H54 (cell line): Measurements from ENCODE around the gene ERC1.

ENCODE experiments used
- DNase-seq: peaks from one replicate; pipeline ENCODE4 v3.0.0; 2011; ENCODE audit warnings: low spot score, mixed read lengths; ENCODE audit not compliant: insufficient read length
- FAIRE-seq: peaks from 3 replicates; lab custom pipeline; 2011; peaks lifted over from hg19 to GRCh38; lab: Jason Lieb, UNC
- POLR2A ChIP-seq: IDR thresholded peaks from 2 replicates; pipeline ENCODE4 v1.6.1; 2011; ENCODE audit warnings: low read depth, mild to moderate bottlenecking, low read length

ERC1 gene

GRCh38 chr12:990661-991349 lies at the start of gene ERC1:
Gene ERC1 (plus strand): TSS chr12:991223. CDS start chr12:1027904, 36,681 bp downstream.
- peak; percentile 49 for TF ChIP-seq POLR2A
- FAIRE-seq = no peak
- peak; percentile 80 for DNase-seq

DNA sequence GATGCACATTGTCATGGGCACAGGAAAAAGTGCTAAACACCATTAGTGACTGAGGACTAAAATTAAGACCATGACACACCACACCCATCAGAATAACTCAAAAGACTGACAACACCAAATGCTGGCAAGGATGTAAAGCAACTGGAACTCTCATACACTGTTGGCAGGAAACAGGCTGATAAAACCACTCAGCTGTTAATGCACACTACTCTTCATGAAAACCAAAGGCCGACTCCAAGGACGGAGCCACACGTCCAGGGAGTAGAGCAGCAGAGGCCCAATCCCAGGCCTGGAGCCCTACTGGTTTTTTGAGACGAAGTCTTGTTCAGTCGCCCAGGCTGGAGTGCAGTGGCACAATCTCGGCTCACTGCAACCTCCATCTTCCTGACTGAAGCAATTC lies 48.0 kb upstream of the ERC1 start:
- no peak for TF ChIP-seq POLR2A
- FAIRE-seq (no peak), DNase-seq (no peak)

GRCh38 chr12:944211-944610 lies 46.8 kb upstream of the ERC1 start:
- DNase-seq (no peak), FAIRE-seq (no peak)
- no peak for TF ChIP-seq POLR2A

DNA sequence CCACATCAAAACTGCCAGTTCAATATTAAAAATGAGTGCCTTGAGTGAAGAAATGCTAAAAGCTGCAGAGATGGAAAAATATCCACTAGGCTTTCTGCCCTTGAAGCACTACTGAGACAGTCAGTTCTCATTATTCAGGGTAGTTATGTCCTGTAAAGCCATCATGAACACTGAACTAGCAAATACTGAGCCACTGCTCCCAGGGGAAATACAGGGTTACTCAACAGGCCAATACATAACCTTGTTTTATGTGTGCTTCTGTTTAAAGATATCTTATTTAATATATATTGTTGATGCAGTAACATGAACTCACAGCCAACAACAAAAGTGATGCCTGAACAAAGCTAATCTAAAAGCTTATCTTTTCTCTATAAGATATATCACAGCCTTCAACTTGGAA lies 44.8 kb upstream of the ERC1 start:
- DNase-seq (no peak), FAIRE-seq (no peak)
- TF ChIP-seq POLR2A = no peak

- FAIRE-seq (no peak), DNase-seq (no peak)
- no peak for TF ChIP-seq POLR2A
These were observed 44.4 kb upstream of the ERC1 start for GRCh38 chr12:946631-947030.

DNA sequence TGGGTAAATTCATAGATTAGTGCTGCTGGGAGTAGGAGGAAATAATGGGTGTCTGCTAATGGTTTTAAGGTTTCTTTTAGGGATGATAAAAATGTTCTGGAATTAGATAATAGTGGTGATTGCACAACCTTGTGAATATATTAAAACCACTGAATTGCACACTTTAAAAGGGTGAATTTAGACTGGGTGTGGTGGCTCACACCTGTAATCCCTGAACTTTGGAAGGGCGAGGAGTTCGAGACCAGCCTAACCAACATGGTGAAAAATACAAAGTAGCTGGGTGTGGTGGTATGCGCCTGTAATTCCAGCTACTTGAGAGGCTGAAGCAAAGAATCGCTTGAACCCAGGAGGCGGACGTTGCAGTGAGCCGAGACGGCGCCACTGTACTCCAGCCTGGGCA lies 42.8 kb upstream of the ERC1 start:
- DNase-seq (no peak), FAIRE-seq (no peak)
- no peak for TF ChIP-seq POLR2A

GRCh38 chr12:949453-950191 lies 41.4 kb upstream of the ERC1 start, which contains the start of gene RAD52:
Gene RAD52 (minus strand): TSS chr12:949694. CDS start chr12:933058, 16,636 bp downstream.
- TF ChIP-seq POLR2A = peak; percentile 57; the same call in 1 of the 2 replicates
- DNase-seq (peak; percentile 79), FAIRE-seq (peak; percentile 91)

DNA sequence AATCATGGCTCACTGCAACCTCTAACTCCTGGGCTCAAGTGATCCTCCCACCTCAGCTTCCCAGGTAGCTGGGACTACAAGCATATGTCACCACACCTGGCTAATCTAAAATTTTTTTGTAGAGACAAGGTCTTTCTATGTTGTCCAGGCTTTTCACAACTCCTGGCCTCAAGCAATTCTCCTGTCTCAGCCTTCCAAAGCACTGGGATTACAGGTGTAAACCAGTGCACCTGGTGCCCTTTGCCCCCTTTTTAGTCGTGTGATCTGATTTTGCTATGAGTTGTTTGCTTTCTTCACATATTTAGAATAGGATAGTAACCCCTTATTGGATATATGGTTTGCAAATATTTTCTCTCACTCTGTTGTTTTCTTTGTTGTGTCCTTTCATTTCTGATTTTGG lies 39.8 kb upstream of the ERC1 start:
- no peak for TF ChIP-seq POLR2A
- FAIRE-seq = no peak
- DNase-seq = no peak

DNA sequence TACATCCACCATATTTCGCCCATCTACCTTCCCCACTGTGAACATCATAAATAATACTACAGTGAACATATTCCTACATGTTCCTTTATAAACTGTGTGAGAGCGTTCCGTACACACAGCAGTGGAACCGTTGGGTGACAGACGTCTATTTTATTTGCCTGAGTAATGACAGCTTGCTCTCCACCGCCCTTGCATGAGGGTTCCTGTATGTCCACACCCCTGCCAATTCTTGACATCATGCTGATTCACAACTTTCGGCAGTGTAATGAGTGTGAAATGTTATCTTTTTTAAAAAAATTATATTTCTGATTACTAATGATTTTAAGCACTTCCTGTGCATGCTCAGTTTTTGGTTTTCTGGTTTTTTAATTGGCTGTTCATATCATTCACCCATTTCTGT lies 37.2 kb upstream of the ERC1 start:
- FAIRE-seq (peak; percentile 38), DNase-seq (peak; percentile 16)
- TF ChIP-seq POLR2A = no peak

DNA sequence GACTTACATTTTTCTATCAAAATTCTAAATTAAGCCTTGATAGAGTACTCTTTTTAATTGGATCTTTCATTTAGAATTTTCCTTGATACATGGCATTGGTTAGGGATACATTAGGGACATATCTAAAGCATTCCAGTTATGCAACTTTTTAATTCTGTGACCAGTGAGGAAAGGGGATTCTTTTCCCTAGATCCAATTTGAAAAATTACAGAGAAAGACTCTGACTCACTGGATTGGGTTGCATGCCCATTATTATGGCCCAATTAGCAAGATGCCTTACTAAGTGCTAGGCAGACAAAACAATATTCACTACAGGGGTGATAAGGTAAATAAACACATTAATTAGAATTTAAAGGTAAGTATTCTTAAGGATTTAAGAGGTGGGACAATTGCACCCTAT lies 36.3 kb upstream of the ERC1 start:
- FAIRE-seq = no peak
- DNase-seq = no peak
- no peak for TF ChIP-seq POLR2A

DNA sequence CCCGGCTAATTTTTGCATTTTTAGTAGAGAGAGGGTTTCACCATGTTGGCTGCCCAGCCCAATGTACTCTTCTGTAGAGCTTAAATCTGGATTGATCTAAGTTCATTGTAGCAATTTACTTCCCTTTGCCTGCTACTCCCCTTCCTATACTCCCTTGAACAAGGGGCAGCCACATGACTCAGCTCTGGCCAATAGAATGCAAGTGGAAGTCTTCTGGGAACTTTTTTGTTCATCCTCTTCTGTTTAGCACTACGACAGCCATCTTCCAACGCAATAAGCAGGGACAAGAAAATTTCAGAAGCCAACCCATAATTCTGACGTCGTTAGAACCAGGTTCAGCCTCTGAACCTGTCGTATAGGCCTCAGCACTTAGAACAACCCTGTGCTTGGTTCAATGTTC lies 35.1 kb upstream of the ERC1 start:
- DNase-seq = no peak

GRCh38 chr12:958588-959123 lies 32.4 kb upstream of the ERC1 start:
- no peak for DNase-seq
- peak; percentile 23 for FAIRE-seq
- no peak for TF ChIP-seq POLR2A

More for the DNA sequence above, 35.1 kb upstream of the ERC1 start:
- FAIRE-seq = no peak
- no peak for TF ChIP-seq POLR2A

DNA sequence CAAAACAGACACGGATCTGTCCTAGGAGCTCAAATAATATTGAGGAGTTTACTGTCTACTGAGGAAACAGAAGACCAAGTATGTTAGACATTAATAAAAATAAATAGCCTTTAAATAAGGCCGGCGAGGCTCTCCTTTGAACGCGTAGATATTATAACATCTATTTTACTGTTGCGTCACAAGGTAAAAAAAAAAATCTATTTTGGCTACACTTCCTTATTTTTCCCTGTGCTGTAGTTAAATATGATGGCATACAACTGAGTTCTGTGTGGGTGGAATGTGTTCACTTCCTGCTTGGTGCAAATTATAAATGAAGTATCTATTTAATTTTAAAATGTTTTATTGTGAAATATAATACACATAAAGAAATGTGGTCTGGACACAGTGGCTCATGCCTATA lies 24.3 kb upstream of the ERC1 start:
- FAIRE-seq (no peak), DNase-seq (no peak)
- TF ChIP-seq POLR2A = no peak

DNA sequence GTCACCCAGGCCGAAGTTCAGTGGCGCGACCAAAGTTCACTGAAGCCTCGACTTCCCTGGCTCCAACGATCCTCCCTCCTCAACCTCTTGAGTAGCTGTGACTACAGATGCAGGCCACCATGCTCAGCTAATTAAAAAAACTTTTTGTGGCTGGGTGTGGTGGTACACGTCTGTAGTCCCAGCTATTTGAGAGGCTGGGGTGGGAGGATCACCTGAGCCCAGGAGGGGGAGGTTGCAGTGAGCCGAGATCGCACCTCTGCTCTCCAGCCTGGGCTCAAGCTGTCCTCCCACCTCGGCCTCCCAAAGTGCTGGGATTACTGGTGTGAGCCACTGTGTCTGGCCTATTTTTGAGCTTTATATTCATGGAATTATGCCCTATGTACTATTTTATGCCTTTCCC lies 23.4 kb upstream of the ERC1 start:
- no peak for TF ChIP-seq POLR2A
- DNase-seq = no peak
- FAIRE-seq = no peak

DNA sequence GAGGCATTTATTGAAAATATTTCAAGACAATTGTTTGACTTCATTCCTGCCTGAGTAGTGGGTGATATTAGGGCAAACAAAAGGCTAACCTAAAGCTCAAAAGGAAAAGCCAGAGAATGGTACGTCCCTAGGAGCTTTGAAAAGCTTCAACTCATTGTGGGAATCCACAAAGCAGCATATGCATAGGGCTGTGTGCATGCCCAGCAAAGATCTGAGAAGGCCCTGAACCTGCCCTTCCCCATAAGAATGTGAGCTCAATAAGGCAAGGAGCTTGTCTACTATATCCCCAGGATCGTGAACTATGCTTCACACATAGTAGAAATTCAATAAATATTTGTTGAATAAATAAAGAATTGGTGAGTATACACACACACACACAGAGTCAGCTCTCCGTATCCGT lies 22.5 kb upstream of the ERC1 start:
- DNase-seq (no peak), FAIRE-seq (no peak)
- no peak for TF ChIP-seq POLR2A
